PC-3 (cell line): ENCODE measurements around the gene XIRP1. TPM values are rescaled to one million over a fixed set of nuclear protein-coding genes. Genes with fewer than 3 reads are reported as not detected.

Experiments
- ATAC-seq: fragments of 200-7000 bp; cut with Tn5 transposase; 2 replicates; pipeline ENCODE4 v1.9.1; 2020; ENCODE audit warnings: mild to moderate bottlenecking, moderate library complexity
- BruUV-seq: library from RNA; stranded (reverse); fragments of 400-500 nt; replicated peaks from 2 replicates; lab custom pipeline; 2021; lab: Mats Ljungman, UMichigan
- CTCF ChIA-PET: fragments of 300-600 bp; sonication (Branson Sonifier 250); formaldehyde crosslinking; loops from one replicate; lab custom pipeline; 2022; ENCODE audit warnings: antibody characterized with exemption; lab: Charles Lee
- POLR2A ChIA-PET: fragments of 300-600 bp; sonication (Branson Sonifier 250); formaldehyde crosslinking; loops from one replicate; lab custom pipeline; 2022; ENCODE audit warnings: antibody characterized with exemption; ENCODE audit not compliant: unreplicated experiment; lab: Charles Lee
- DNase-seq: peaks from one replicate; pipeline ENCODE4 v3.0.0-alpha.2; 2015
- H2AFZ ChIP-seq: fragments of 300-600 bp; sonication (generic); 2 replicates; pipeline ENCODE4 v1.6.0; 2016; ENCODE audit warnings: antibody characterized with exemption, low read length
- H3F3A ChIP-seq: fragments of 300-600 bp; sonication (generic); one replicate; pipeline ENCODE4 v1.6.0; 2017; ENCODE audit warnings: antibody characterized with exemption, low read length, control low read depth, mild to moderate bottlenecking; ENCODE audit not compliant: unreplicated experiment
- H3K27ac ChIP-seq: fragments of 300-600 bp; sonication (generic); 2 replicates; pipeline ENCODE4 v1.5.1; 2016; ENCODE audit warnings: mild to moderate bottlenecking, low read length
- H3K27me3 ChIP-seq: fragments of 300-600 bp; sonication (generic); 2 replicates; pipeline ENCODE4 v1.6.1; 2016; ENCODE audit warnings: low read length, mixed read lengths
- H3K36me3 ChIP-seq: fragments of 300-600 bp; sonication (generic); 2 replicates; pipeline ENCODE4 v1.6.1; 2016; ENCODE audit warnings: low read depth, mixed run types, low read length, mixed read lengths
- H3K4me1 ChIP-seq: fragments of 300-600 bp; sonication (generic); 2 replicates; pipeline ENCODE4 v1.5.1; 2016; ENCODE audit warnings: low read length; ENCODE audit not compliant: insufficient read depth
- H3K4me2 ChIP-seq: fragments of 300-600 bp; sonication (generic); 2 replicates; pipeline ENCODE4 v1.6.0; 2016; ENCODE audit warnings: low read length
- H3K4me3 ChIP-seq: fragments of 300-600 bp; sonication (generic); 2 replicates; pipeline ENCODE4 v1.5.1; 2016; ENCODE audit warnings: mild to moderate bottlenecking, low read length, mixed read lengths
- H3K79me2 ChIP-seq: fragments of 300-600 bp; sonication (generic); 2 replicates; pipeline ENCODE4 v1.6.1; 2017; ENCODE audit warnings: low read length, mixed read lengths
- H3K9ac ChIP-seq: fragments of 300-600 bp; sonication (generic); 2 replicates; pipeline ENCODE4 v1.6.0; 2016; ENCODE audit warnings: mild to moderate bottlenecking, low read length
- H3K9me2 ChIP-seq: fragments of 300-600 bp; sonication (generic); replicated peaks from 2 replicates; pipeline ENCODE4 v1.6.1; 2016; ENCODE audit warnings: mixed run types, low read length, mixed read lengths
- H3K9me3 ChIP-seq: fragments of 300-600 bp; sonication (generic); 2 replicates; pipeline ENCODE4 v1.6.1; 2016; ENCODE audit warnings: low read length, mixed read lengths
- H4K20me1 ChIP-seq: fragments of 300-600 bp; sonication (generic); 2 replicates; pipeline ENCODE4 v1.6.1; 2016; ENCODE audit warnings: low read length, mixed read lengths
- EZH2 ChIP-seq: fragments of 300-600 bp; sonication (generic); IDR thresholded peaks from one replicate; pipeline ENCODE4 v1.6.1; 2017; ENCODE audit warnings: antibody characterized with exemption, mild to moderate bottlenecking, low read length; ENCODE audit not compliant: unreplicated experiment
- EZH2phosphoT487 ChIP-seq: fragments of 300-600 bp; sonication (generic); IDR thresholded peaks from 2 replicates; pipeline ENCODE4 v1.6.1; 2018; ENCODE audit warnings: mild to moderate bottlenecking, antibody characterized with exemption, low read length, borderline replicate concordance
- intact Hi-C: fragments of 100-400 bp; cut with micrococcal nuclease; formaldehyde crosslinking; loops from 2 replicates; pipeline ENCODE4 v1.9.0; 2023
- total RNA-seq: library from RNA; depleted of rRNA; stranded (reverse); fragments of >200 nt; gene quantifications from 2 replicates; pipeline ENCODE4 v1.2.3, GENCODE V29; 2014
- TF ChIP-seq, protein P1 (sequence below): fragments of 300-600 bp; sonication (generic); conservative IDR thresholded peaks from 2 replicates; pipeline ENCODE4 v1.5.1; 2017; ENCODE audit warnings: antibody characterized with exemption, low read depth, mild to moderate bottlenecking, low read length

The XIRP1 gene
- total RNA-seq, 1 experiment from 2014 or later, result not detected

DNA sequence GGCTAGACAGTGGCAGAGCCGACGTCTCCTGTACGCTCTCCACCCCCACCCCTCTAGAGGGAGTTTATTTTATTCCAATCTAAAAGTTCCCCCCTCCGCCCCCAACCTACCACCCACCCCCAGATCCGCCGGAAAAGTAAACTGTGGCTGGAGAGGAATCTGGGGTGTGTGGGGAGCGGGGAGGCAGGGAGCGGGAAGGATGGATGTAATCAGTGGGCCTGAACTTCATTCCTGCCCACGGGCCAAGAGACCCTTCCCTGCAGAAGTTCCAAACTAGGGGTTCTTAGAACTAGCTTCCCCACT lies 38.5 kb downstream of the XIRP1 start:
- TF ChIP-seq EZH2, result no peak
- Histone ChIP-seq H3K4me2 (peak overlapping the region; percentile 70), H3K4me3 (peak overlapping the region; percentile 50), H3K9me3 (no peaks in the 10 kb centered on the region), H3K27ac (no peak overlapping the region), H3K9ac (no peak overlapping the region), H3K36me3 (no peaks in the 10 kb centered on the region; the same call in 1 of the 2 replicates), H3K27me3 (no peaks in the 10 kb centered on the region), H3K79me2 (peaks cover 40% of the 10 kb centered on the region), H3F3A (no peaks in the 10 kb centered on the region), H2AFZ (no peak overlapping the region), H3K9me2 (no peaks in the 10 kb centered on the region), H3K4me1 (peaks cover 33% of the 10 kb centered on the region), H4K20me1 (peaks cover 33% of the 10 kb centered on the region)
- intact Hi-C loops, result no loop called here
- DNase-seq (no peak), ATAC-seq (no peak)
- POLR2A ChIA-PET, result no interaction called here
- BruUV-seq, result no TSS peak
- CTCF ChIA-PET, result no interaction called here

DNA sequence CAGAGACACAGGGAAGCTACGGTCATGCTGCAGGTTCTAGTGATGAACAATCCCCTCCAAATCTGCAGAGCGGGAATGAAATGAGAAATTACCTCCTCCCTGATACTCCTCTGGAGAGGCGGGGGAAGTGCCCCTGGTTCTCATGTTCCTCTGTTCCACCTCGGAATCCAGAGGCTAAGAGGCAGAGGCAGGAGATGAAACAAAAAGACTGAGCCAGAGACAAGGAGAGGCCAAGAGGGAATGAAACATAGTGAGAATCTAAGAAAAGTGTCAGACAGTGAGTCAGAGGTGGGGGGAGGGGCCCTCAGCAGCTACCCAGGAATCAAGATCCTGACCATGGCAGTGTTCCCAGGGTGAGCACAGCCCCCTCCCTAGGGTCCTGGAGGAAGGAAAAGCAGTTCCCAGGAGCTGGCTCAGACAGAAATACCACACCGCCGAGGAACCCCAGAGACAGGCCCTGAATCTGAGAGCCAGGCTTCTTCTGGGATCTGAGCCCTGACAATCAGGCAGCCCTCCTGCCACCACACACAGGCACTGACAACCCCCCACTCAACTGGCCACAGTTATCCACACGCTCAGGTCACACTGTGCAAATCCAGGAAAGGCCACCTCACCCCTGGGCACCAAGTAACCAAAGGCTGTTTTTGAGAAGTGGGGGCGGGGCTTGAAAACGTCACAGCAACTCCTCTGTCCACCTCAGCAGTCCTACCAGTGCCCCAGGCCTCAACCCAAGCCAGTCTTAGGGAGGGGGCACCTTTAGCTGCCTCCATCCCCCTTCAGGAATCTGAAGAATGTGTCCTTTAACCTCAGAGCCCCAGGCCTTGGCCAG lies 41.4 kb downstream of the XIRP1 start:
- Histone ChIP-seq H3K4me1 (peaks cover 62% of the 10 kb centered on the region), H3K79me2 (peaks cover 66% of the 10 kb centered on the region), H3K9me2 (no peaks in the 10 kb centered on the region), H3K4me3 (peak overlapping the region; percentile 82), H3F3A (no peaks in the 10 kb centered on the region), H3K36me3 (peaks cover 5% of the 10 kb centered on the region), H3K4me2 (peak overlapping the region; percentile 98), H2AFZ (no peak overlapping the region), H4K20me1 (peaks cover 60% of the 10 kb centered on the region), H3K9me3 (no peaks in the 10 kb centered on the region), H3K9ac (peak overlapping the region; percentile 65), H3K27me3 (no peaks in the 10 kb centered on the region), H3K27ac (peak overlapping the region; percentile 90)
- intact Hi-C loops, result loop anchor here (1.0 kb wide), 1 partner anchor 25 kb away; no protein-coding TSS in a partner anchor
- TSS peak; percentile 61 for BruUV-seq
- ATAC-seq, result peak; percentile 14
- CTCF ChIA-PET, result interaction anchor here (0.7 to 1.1 kb wide), 2 partner anchors 25 to 137 kb away, joined by 3 read pairs; no protein-coding TSS in a partner anchor
- peak; percentile 93 for DNase-seq
- TF ChIP-seq, protein P1, sequence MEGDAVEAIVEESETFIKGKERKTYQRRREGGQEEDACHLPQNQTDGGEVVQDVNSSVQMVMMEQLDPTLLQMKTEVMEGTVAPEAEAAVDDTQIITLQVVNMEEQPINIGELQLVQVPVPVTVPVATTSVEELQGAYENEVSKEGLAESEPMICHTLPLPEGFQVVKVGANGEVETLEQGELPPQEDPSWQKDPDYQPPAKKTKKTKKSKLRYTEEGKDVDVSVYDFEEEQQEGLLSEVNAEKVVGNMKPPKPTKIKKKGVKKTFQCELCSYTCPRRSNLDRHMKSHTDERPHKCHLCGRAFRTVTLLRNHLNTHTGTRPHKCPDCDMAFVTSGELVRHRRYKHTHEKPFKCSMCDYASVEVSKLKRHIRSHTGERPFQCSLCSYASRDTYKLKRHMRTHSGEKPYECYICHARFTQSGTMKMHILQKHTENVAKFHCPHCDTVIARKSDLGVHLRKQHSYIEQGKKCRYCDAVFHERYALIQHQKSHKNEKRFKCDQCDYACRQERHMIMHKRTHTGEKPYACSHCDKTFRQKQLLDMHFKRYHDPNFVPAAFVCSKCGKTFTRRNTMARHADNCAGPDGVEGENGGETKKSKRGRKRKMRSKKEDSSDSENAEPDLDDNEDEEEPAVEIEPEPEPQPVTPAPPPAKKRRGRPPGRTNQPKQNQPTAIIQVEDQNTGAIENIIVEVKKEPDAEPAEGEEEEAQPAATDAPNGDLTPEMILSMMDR, result no peak
- TF ChIP-seq EZH2phosphoT487, result peak; percentile 28; the same call in 1 of the 2 replicates
- POLR2A ChIA-PET, result no interaction called here

DNA sequence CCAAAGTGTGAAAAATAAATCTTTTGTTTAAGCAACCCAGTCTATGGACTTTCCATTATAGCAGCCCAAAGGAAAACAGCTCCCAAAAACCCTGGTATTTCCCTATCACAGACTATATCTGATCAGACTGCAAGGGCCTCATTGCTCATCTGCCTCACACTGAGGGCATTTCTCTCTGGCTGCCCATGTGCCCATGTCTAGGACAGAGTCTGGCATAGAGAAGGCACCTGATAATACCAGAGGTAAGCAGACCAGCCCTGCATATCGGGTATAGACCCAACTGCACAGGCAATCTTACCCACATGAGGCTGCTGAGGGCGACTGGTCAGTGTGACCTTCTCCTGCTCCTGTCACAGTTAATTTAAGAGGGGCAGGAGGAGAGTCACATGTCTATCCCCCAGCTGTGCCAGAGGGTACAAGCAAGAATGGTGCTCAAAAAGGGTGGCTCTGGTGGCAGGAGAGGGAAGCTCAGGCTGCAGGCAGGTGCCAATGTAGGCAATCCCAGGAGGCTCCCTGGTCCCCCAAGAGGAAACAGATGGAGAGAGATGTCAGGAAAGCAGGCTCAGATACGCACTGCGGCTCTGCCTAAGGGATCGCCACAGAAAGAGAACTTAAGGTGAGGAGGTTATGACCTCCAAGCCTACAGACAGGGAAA lies 42.1 kb downstream of the XIRP1 start:
- H3K9me3 ChIP-seq, result no peaks in the 10 kb centered on the region
- peaks cover 67% of the 10 kb centered on the region for H4K20me1 ChIP-seq
- H3K4me2 ChIP-seq, result peak overlapping the region; percentile 98
- H3K27ac ChIP-seq, result peak overlapping the region; percentile 90
- intact Hi-C loops, result no loop called here
- ATAC-seq, result no peak
- no peaks in the 10 kb centered on the region for H3K9me2 ChIP-seq
- peaks cover 64% of the 10 kb centered on the region for H3K4me1 ChIP-seq
- no peak overlapping the region for H2AFZ ChIP-seq
- H3K4me3 ChIP-seq, result peak overlapping the region; percentile 82
- TF ChIP-seq EZH2 (no peak), EZH2phosphoT487 (no peak)
- TF ChIP-seq, protein P1, result no peak
- BruUV-seq, result no TSS peak
- H3F3A ChIP-seq, result no peaks in the 10 kb centered on the region
- peak overlapping the region; percentile 34 for H3K9ac ChIP-seq
- no peak for DNase-seq
- ChIA-PET CTCF (interaction anchor here (0.7 to 1.1 kb wide), 2 partner anchors 24 to 138 kb away, joined by 3 read pairs; no protein-coding TSS in a partner anchor), POLR2A (no interaction called here)
- no peaks in the 10 kb centered on the region for H3K27me3 ChIP-seq
- peaks cover 74% of the 10 kb centered on the region for H3K79me2 ChIP-seq
- peaks cover 13% of the 10 kb centered on the region for H3K36me3 ChIP-seq
